Heart right ventricle (tissue), 16 donors: ENCODE results near the gene UCP2. TPM values are rescaled to one million over a fixed set of nuclear protein-coding genes. Genes with fewer than 3 reads are reported as not detected.

ENCODE experiments used
- ATAC-seq, 8 donors: fragments of 200-7000 bp; cut with Tn5 transposase; one replicate each; pipeline ENCODE4 v1.9.1; 2020; ENCODE audit warnings: mild to moderate bottlenecking in 8 of 8, moderate library complexity in 8 of 8, moderate number of reproducible peaks in 1 of 8
- DNase-seq, 2 donors: peaks; one replicate each; pipeline ENCODE4 v3.0.0-alpha.2; 2020
- H3K27ac ChIP-seq, 10 donors: fragments of 200-600 bp; sonication (generic) in 2 of 10; one replicate each; pipeline versions ENCODE4 v1.5.0 to v1.8.0; 2020 to 2022; ENCODE audit warnings: mild to moderate bottlenecking in 3 of 10
- H3K27me3 ChIP-seq, 7 donors: fragments of 200-600 bp; one replicate each; pipeline ENCODE4 v1.8.0; 2021 to 2022; ENCODE audit warnings: mild to moderate bottlenecking in 2 of 7
- H3K36me3 ChIP-seq, 9 donors: fragments of 200-600 bp; sonication (generic) in 1 of 9; one replicate each; pipeline versions ENCODE4 v1.5.0 to v1.8.0; 2020 to 2022; ENCODE audit warnings: mild to moderate bottlenecking in 2 of 9
- H3K4me1 ChIP-seq, 9 donors: fragments of 200-600 bp; sonication (generic) in 1 of 9; one replicate each; pipeline versions ENCODE4 v1.5.0 to v1.8.0; 2020 to 2022; ENCODE audit warnings: mild to moderate bottlenecking in 4 of 9
- H3K4me3 ChIP-seq, 10 donors: fragments of 200-600 bp; sonication (generic) in 2 of 10; one replicate each; pipeline versions ENCODE4 v1.5.0 to v1.8.0; 2020 to 2022; ENCODE audit warnings: mild to moderate bottlenecking in 7 of 10, moderate library complexity in 2 of 10
- H3K9me3 ChIP-seq, 11 donors: fragments of 200-600 bp in 10 of 11; sonication (generic) in 2 of 11; one replicate each; pipeline versions ENCODE4 v1.5.0 to v1.8.0; 2013 to 2022; ENCODE audit warnings: mild to moderate bottlenecking in 2 of 11, control low read depth in 1 of 11, moderate library complexity in 1 of 11
- CTCF ChIP-seq, 9 donors: fragments of 200-600 bp; sonication (generic) in 2 of 9; IDR thresholded peaks; one replicate each; pipeline versions ENCODE4 v1.5.0 to v1.8.0; 2021 to 2022; ENCODE audit warnings: antibody characterized with exemption in 9 of 9, mild to moderate bottlenecking in 5 of 9, moderate library complexity in 1 of 9
- WGBS, 2 donors: extraction: QIAGEN DNeasy Blood & Tissue Kit; methylation state at CpG; one replicate each; pipeline ENCODE4 v1.1.7; 2013; ENCODE audit warnings: inconsistent platforms in 1 of 2; 5-methylcytosine and 5-hydroxymethylcytosine counted together
- intact Hi-C, 10 donors: fragments of 100-400 bp; cut with DNase I; formaldehyde crosslinking; loops; one replicate each; pipeline versions ENCODE4 v1.11.1 to v1.14.2; 2022
- polyA plus RNA-seq, 2 donors: library from polyadenylated mRNA; stranded (reverse); fragments of 200-250 nt; gene quantifications; one replicate each; pipeline ENCODE4 v1.2.3, GENCODE V29; 2013
- total RNA-seq, 10 donors: library from RNA; stranded (reverse); fragmentation: NEBNext Ultra II Directional in 3 of 10; extraction: Animal tissue kit (Norgen Biotek cat#: 25700) in 3 of 10; gene quantifications; one replicate each; pipeline versions ENCODE4 v1.2.1 to v1.2.4, GENCODE V29; 2021 to 2023
- donor health status: Arrhythmogenic right ventricular cardiomyopathy.
- donor health status: ischemic (EF 13 %, LVEDD 7.1; RV severe dilation, severe dysfunction).
- donor health status: healthy with polysubstance abuse.
- donor health status: DM: no; HTN: yes; CAD: no.
- donor health status: DM: no; HTN: no; CAD: no.
- donor health status: ischemic (EF 25% LVEDD 6.9; RV normal size, moderate dysfunction).
- donor health status: ischemic (EF 25% LVEDD 5.7; RV mildly dilated, moderate dysfunction).
- donor health status: healthy.
- donor health status: DM: yes; HTN: yes; CAD: no.
- donor health status: Ischemic cardiomyopathy.
- donor health status: ischemic (EF 35%, LVEDD 5.7; RV mildly dilated, moderate dysfunction).
- donor health status: nonischemic (EF 11% LVEDD 7.7; RV severe dilation, severe dysfunction).
- donor health status: DM: yes; HTN: yes; CAD: no.
- donor health status: PGD.
- donor health status: ischemic (EF 29% LVEDD 5.4; RV normal size, mild dysfunction).
- donor health status: nonischemic (EF 23%, LVEDD 6.1; RV moderate dilation, normal function).

UCP2 gene
- total and polyA plus RNA-seq, 12 donors, result 10.2 to 73.3 (median 18.1) TPM

- no peak for TF ChIP-seq CTCF (IDR thresholded peaks at IDR 0.05)
- Histone ChIP-seq H3K36me3 (peaks cover 0 to 39% (median 0%) of the 10 kb centered on the region in 9 donors), H3K4me1 (peaks cover 0 to 60% (median 26%) of the 10 kb centered on the region in 9 donors), H3K4me3 (no peak overlapping the region), H3K9me3 (no peaks in the 10 kb centered on the region), H3K27ac (peak overlapping the region in 1 of 10 donors; percentile 35), H3K27me3 (no peaks in the 10 kb centered on the region)
- ATAC-seq (no peak), DNase-seq (no peak)
- intact Hi-C loops, result no loop called here
- 96% methylated on average over 14 of the region's 14 CpGs for WGBS, 2 donors
Measured at GRCh38 chr11:74012074-74012809, 29.6 kb upstream of the UCP2 start.

GRCh38 chr11:74011360-74012073 lies 28.9 kb upstream of the UCP2 start:
- no peak for DNase-seq
- no peak overlapping the region for H3K4me3 ChIP-seq
- 71% methylated on average over 8 of the region's 8 CpGs for WGBS, 2 donors
- TF ChIP-seq CTCF (IDR thresholded peaks at IDR 0.05), result no peak
- no peaks in the 10 kb centered on the region for H3K27me3 ChIP-seq
- intact Hi-C loops, result no loop called here
- H3K36me3 ChIP-seq, result peaks cover 0 to 37% (median 0%) of the 10 kb centered on the region in 9 donors
- H3K9me3 ChIP-seq, result no peaks in the 10 kb centered on the region
- peak overlapping the region in 2 of 10 donors; percentile 27 to 35 for H3K27ac ChIP-seq
- ATAC-seq, result peak in 3 of 8 donors; percentile 14 to 57 (median 36)
- H3K4me1 ChIP-seq, result peaks cover 0 to 60% (median 26%) of the 10 kb centered on the region in 9 donors

GRCh38 chr11:74010306-74011300 lies 28.0 kb upstream of the UCP2 start:
- Histone ChIP-seq H3K27me3 (no peaks in the 10 kb centered on the region), H3K36me3 (peaks cover 0 to 34% (median 0%) of the 10 kb centered on the region in 9 donors), H3K4me1 (peaks cover 0 to 67% (median 26%) of the 10 kb centered on the region in 9 donors), H3K27ac (peak overlapping the region in 3 of 10 donors; percentile 30 to 65 (median 35)), H3K4me3 (no peak overlapping the region), H3K9me3 (no peaks in the 10 kb centered on the region)
- intact Hi-C loops, result no loop called here
- DNase-seq, result no peak
- WGBS, 2 donors, result 81 to 84% methylated on average over 9 of the region's 9 CpGs
- no peak for ATAC-seq
- TF ChIP-seq CTCF (IDR thresholded peaks at IDR 0.05), result no peak
